A549 (cell line): ENCODE measurements around the gene LHX5. TPM values are rescaled to one million over a fixed set of nuclear protein-coding genes. Genes with fewer than 3 reads are reported as not detected.

Source experiments
- CBX2 ChIP-seq: fragments of 200-600 bp; sonication (generic); IDR thresholded peaks from 2 replicates; pipeline ENCODE4 v1.6.1; 2016; ENCODE audit warnings: low read depth, mild to moderate bottlenecking, borderline replicate concordance
- EHF ChIP-seq: fragments of 250-450 bp; sonication (Bioruptor Pico); IDR thresholded peaks from 2 replicates; pipeline ENCODE4 v1.5.0; 2020; ENCODE audit warnings: mild to moderate bottlenecking
- EP300 ChIP-seq, 2 experiments: fragments of >200 bp; sonication (Bioruptor Twin); formaldehyde crosslinking; IDR thresholded peaks; 2 replicates in 1 of 2; 3 replicates in 1 of 2; pipeline ENCODE4 v1.6.1; 2016 to 2017
- FOSB ChIP-seq: fragments of 250-450 bp; sonication (Bioruptor Pico); IDR thresholded peaks from 2 replicates; pipeline ENCODE4 v1.5.0; 2020; ENCODE audit warnings: mild to moderate bottlenecking, moderate library complexity
- FOSL2 ChIP-seq, 2 experiments: fragments of 450-650 bp in 1 of 2; fragments of >200 bp in 1 of 2; sonication (Bioruptor Twin) in 1 of 2; formaldehyde crosslinking; IDR thresholded peaks; 2 replicates each; pipeline versions ENCODE4 v1.5.0 to v1.6.1; 2016 to 2020; ENCODE audit warnings: mild to moderate bottlenecking in 1 of 2, moderate library complexity in 1 of 2
- FOXS1 ChIP-seq: fragments of 250-450 bp; sonication (Bioruptor Pico); IDR thresholded peaks from 2 replicates; pipeline ENCODE4 v1.5.0; 2020; ENCODE audit warnings: mild to moderate bottlenecking, moderate library complexity
- HDAC2 ChIP-seq: fragments of 200-600 bp; sonication (generic); IDR thresholded peaks from 2 replicates; pipeline ENCODE4 v1.6.1; 2016
- HOXA7 ChIP-seq: fragments of 250-450 bp; sonication (Bioruptor Pico); IDR thresholded peaks from 2 replicates; pipeline ENCODE4 v1.5.0; 2020; ENCODE audit warnings: mild to moderate bottlenecking, moderate library complexity
- HOXB13 ChIP-seq: fragments of 250-450 bp; sonication (Bioruptor Pico); IDR thresholded peaks from 2 replicates; pipeline ENCODE4 v1.5.0; 2020; ENCODE audit warnings: low read depth, mild to moderate bottlenecking, moderate library complexity
- JUN ChIP-seq, 2 experiments: fragments of >200 bp; sonication (Bioruptor Twin); formaldehyde crosslinking; IDR thresholded peaks; 2 replicates in 1 of 2; 3 replicates in 1 of 2; pipeline ENCODE4 v1.6.1; 2016 to 2017
- KDM5A ChIP-seq: fragments of 200-600 bp; sonication (generic); IDR thresholded peaks from 2 replicates; pipeline ENCODE4 v1.6.1; 2016; ENCODE audit warnings: antibody characterized with exemption, mild to moderate bottlenecking
- MAFK ChIP-seq: fragments of 450-650 bp; IDR thresholded peaks from 2 replicates; pipeline ENCODE4 v1.6.1; 2014; ENCODE audit not compliant: partially characterized antibody
- MAZ ChIP-seq: fragments of 150-350 bp; IDR thresholded peaks from 2 replicates; pipeline ENCODE4 v1.6.1; 2014; ENCODE audit warnings: antibody characterized with exemption, low read depth, low read length, borderline replicate concordance
- MYC ChIP-seq: IDR thresholded peaks from 2 replicates; pipeline ENCODE4 v1.6.1; 2012; ENCODE audit warnings: mild to moderate bottlenecking, inconsistent platforms, low read length, improper control_type of control experiment, borderline replicate concordance
- NFE2L2 ChIP-seq: fragments of 150-350 bp; conservative IDR thresholded peaks from 2 replicates; pipeline ENCODE4 v1.6.1; 2014; ENCODE audit warnings: low read length
- NPAS2 ChIP-seq: fragments of 250-450 bp; sonication (Bioruptor Pico); IDR thresholded peaks from 2 replicates; pipeline ENCODE4 v1.8.0; 2022; ENCODE audit warnings: mild to moderate bottlenecking, moderate library complexity, borderline replicate concordance
- POLR2A ChIP-seq: IDR thresholded peaks from 2 replicates; pipeline ENCODE4 v1.6.1; 2012; ENCODE audit warnings: mild to moderate bottlenecking, low read length
- RAD21 ChIP-seq, 2 experiments: fragments of >200 bp in 1 of 2; sonication (Bioruptor Twin) in 1 of 2; formaldehyde crosslinking in 1 of 2; IDR thresholded peaks in 1 of 2; conservative IDR thresholded peaks in 1 of 2; 2 replicates in 1 of 2; 3 replicates in 1 of 2; pipeline ENCODE4 v1.6.1; 2012 to 2018; ENCODE audit warnings: inconsistent platforms in 1 of 2
- RFX5 ChIP-seq: fragments of 450-650 bp; IDR thresholded peaks from 2 replicates; pipeline ENCODE4 v1.7.1; 2014; ENCODE audit warnings: antibody characterized with exemption, mild to moderate bottlenecking, moderate library complexity
- RNF2 ChIP-seq: fragments of 200-600 bp; sonication (generic); IDR thresholded peaks from 2 replicates; pipeline ENCODE4 v1.6.1; 2016; ENCODE audit warnings: low read depth, mild to moderate bottlenecking, antibody characterized with exemption, moderate library complexity, borderline replicate concordance
- SREBF2 ChIP-seq: fragments of 450-650 bp; IDR thresholded peaks from 2 replicates; pipeline ENCODE4 v1.6.1; 2014; ENCODE audit warnings: mild to moderate bottlenecking, moderate library complexity
- TFCP2L1 ChIP-seq: fragments of 250-450 bp; sonication (Bioruptor Pico); IDR thresholded peaks from 2 replicates; pipeline ENCODE4 v1.5.0; 2021; ENCODE audit warnings: mild to moderate bottlenecking
- TP53 ChIP-seq: fragments of 250-450 bp; sonication (Bioruptor Pico); IDR thresholded peaks from 2 replicates; pipeline ENCODE4 v1.5.0; 2021; ENCODE audit warnings: mild to moderate bottlenecking, moderate library complexity
- ZC3H11A ChIP-seq: fragments of 450-650 bp; IDR thresholded peaks from 2 replicates; pipeline ENCODE4 v1.6.1; 2014; ENCODE audit warnings: antibody characterized with exemption, mild to moderate bottlenecking
- ZFP36 ChIP-seq: fragments of 450-650 bp; IDR thresholded peaks from 2 replicates; pipeline ENCODE4 v1.6.1; 2014; ENCODE audit warnings: borderline replicate concordance; ENCODE audit not compliant: partially characterized antibody
- ZNF302 ChIP-seq: fragments of 250-450 bp; sonication (Bioruptor Pico); IDR thresholded peaks from 2 replicates; pipeline ENCODE4 v1.9.0; 2021; ENCODE audit warnings: inconsistent platforms, mild to moderate bottlenecking, moderate library complexity
- polyA plus RNA-seq, 4 experiments: library from polyadenylated mRNA; depleted of rRNA in 3 of 4; stranded (reverse); fragments of >200 nt; fragmentation: RNase III in 1 of 4; extraction: RNeasy Plus Mini Kit Qiagen cat#74134 plus additional on column Dnase treatment in 1 of 4; gene quantifications; 2 replicates in 3 of 4; 3 replicates in 1 of 4; pipeline ENCODE4 v1.2.3, GENCODE V29; 2011 to 2017
- TF ChIP-seq, protein P1 (sequence below): IDR thresholded peaks from 2 replicates; pipeline ENCODE4 v1.6.1; 2012; ENCODE audit warnings: low read depth, borderline replicate concordance
- TF ChIP-seq, protein P2 (sequence below): fragments of >200 bp; sonication (Bioruptor Twin); formaldehyde crosslinking; IDR thresholded peaks from 3 replicates; pipeline ENCODE4 v1.5.1; 2016
- TF ChIP-seq, protein P3 (sequence below): IDR thresholded peaks from 2 replicates; pipeline ENCODE4 v1.6.1; 2012
- TF ChIP-seq, protein P4 (sequence below): fragments of 450-650 bp; IDR thresholded peaks from 2 replicates; pipeline ENCODE4 v1.6.1; 2014; ENCODE audit warnings: antibody characterized with exemption
- TF ChIP-seq, protein P5 (sequence below): fragments of 250-450 bp; sonication (Bioruptor Pico); IDR thresholded peaks from 2 replicates; pipeline ENCODE4 v1.5.0; 2020; ENCODE audit warnings: low read depth, mild to moderate bottlenecking, moderate library complexity
- TF ChIP-seq, protein P6 (sequence below): fragments of 150-350 bp; IDR thresholded peaks from 2 replicates; pipeline ENCODE4 v1.6.1; 2014; ENCODE audit warnings: low read depth, mild to moderate bottlenecking, low read length
- TF ChIP-seq, protein P7 (sequence below): fragments of >200 bp; sonication (Bioruptor Twin); formaldehyde crosslinking; IDR thresholded peaks from 2 replicates; pipeline ENCODE4 v1.6.1; 2016

The LHX5 gene
- polyA plus RNA-seq, 2 of the 4 experiments (the other 2 are of a cell fraction): not detected

DNA sequence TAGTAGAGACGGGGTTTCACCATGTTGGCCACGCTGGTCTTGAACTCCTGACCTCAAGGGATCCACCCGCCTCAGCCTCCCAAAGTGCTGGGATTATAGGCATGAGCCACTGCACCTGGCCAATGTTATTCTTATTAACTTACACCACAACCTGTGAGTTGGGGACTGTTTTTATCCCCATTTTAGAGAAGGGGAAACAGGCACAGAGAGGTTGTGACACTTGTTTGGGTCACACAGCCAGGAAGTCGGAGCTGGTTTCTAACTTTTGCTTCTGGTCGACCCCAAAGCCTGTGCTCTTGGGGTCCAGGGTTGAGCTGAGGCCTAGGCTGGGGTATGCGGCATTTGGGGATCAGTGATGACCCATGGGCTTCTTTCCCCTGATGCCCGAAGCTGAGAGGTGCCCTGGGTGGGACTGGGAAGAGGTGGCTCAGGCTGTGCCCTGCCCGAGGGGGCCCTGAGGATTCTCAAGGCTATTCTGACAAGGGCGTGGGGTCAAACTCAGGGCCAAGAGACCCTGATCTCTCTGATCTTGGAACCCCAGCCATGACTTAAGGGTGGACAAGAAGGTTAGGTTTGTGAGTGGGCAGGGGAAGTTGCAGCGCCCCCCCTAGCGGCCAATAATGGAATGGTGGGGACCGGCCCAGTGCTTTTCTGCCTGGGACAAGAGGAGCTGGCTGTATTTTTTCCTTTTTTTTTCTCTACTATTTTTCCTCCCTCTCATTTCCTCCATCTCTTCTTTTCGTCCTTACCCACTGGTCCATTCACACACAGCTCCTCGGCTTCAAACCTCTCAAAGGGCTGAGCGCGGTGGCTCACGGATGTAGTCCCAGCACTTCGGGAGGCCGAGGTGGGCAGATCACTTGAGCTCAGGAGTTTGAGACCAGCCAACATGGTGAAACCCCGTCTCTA lies 46.5 kb downstream of the LHX5 start (continued):
- TF ChIP-seq, protein P1, sequence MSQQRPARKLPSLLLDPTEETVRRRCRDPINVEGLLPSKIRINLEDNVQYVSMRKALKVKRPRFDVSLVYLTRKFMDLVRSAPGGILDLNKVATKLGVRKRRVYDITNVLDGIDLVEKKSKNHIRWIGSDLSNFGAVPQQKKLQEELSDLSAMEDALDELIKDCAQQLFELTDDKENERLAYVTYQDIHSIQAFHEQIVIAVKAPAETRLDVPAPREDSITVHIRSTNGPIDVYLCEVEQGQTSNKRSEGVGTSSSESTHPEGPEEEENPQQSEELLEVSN: no peak
- TF ChIP-seq MYC (no peak), KDM5A (no peak), FOSL2 (IDR thresholded peaks at IDR 0.05) (no peak), FOSL2 (CRISPR knock-in tag; IDR thresholded peaks at IDR 0.05) (no peak), CBX2 (no peak), EHF (CRISPR knock-in tag) (no peak), FOXS1 (CRISPR knock-in tag) (no peak), RAD21 (conservative IDR thresholded peaks at IDR 0.05 in 1 of 2, IDR thresholded peaks at IDR 0.05 in 1 of 2) (peak; percentile 76 to 85), HOXA7 (CRISPR knock-in tag) (no peak), EP300 (IDR thresholded peaks at IDR 0.05) (no peak), HDAC2 (peak; percentile 72; the same call in 1 of the 2 replicates), MAZ (no peak), TFCP2L1 (CRISPR knock-in tag) (no peak), RNF2 (no peak), ZC3H11A (no peak), SREBF2 (no peak), ZFP36 (peak; percentile 86), POLR2A (no peak), HOXB13 (CRISPR knock-in tag) (no peak), TP53 (CRISPR knock-in tag) (no peak), NFE2L2 (no peak), JUN (IDR thresholded peaks at IDR 0.05) (no peak), RFX5 (no peak), MAFK (no peak), FOSB (CRISPR knock-in tag) (no peak), NPAS2 (CRISPR knock-in tag) (no peak), ZNF302 (CRISPR knock-in tag) (no peak)
- TF ChIP-seq, protein P2, sequence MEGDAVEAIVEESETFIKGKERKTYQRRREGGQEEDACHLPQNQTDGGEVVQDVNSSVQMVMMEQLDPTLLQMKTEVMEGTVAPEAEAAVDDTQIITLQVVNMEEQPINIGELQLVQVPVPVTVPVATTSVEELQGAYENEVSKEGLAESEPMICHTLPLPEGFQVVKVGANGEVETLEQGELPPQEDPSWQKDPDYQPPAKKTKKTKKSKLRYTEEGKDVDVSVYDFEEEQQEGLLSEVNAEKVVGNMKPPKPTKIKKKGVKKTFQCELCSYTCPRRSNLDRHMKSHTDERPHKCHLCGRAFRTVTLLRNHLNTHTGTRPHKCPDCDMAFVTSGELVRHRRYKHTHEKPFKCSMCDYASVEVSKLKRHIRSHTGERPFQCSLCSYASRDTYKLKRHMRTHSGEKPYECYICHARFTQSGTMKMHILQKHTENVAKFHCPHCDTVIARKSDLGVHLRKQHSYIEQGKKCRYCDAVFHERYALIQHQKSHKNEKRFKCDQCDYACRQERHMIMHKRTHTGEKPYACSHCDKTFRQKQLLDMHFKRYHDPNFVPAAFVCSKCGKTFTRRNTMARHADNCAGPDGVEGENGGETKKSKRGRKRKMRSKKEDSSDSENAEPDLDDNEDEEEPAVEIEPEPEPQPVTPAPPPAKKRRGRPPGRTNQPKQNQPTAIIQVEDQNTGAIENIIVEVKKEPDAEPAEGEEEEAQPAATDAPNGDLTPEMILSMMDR: peak; percentile 88
- TF ChIP-seq, protein P3, sequence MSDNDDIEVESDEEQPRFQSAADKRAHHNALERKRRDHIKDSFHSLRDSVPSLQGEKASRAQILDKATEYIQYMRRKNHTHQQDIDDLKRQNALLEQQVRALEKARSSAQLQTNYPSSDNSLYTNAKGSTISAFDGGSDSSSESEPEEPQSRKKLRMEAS: no peak
- TF ChIP-seq, protein P4, sequence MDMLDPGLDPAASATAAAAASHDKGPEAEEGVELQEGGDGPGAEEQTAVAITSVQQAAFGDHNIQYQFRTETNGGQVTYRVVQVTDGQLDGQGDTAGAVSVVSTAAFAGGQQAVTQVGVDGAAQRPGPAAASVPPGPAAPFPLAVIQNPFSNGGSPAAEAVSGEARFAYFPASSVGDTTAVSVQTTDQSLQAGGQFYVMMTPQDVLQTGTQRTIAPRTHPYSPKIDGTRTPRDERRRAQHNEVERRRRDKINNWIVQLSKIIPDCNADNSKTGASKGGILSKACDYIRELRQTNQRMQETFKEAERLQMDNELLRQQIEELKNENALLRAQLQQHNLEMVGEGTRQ: no peak
- TF ChIP-seq, protein P5, sequence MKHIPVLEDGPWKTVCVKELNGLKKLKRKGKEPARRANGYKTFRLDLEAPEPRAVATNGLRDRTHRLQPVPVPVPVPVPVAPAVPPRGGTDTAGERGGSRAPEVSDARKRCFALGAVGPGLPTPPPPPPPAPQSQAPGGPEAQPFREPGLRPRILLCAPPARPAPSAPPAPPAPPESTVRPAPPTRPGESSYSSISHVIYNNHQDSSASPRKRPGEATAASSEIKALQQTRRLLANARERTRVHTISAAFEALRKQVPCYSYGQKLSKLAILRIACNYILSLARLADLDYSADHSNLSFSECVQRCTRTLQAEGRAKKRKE (CRISPR knock-in tag): no peak
- TF ChIP-seq, protein P6, sequence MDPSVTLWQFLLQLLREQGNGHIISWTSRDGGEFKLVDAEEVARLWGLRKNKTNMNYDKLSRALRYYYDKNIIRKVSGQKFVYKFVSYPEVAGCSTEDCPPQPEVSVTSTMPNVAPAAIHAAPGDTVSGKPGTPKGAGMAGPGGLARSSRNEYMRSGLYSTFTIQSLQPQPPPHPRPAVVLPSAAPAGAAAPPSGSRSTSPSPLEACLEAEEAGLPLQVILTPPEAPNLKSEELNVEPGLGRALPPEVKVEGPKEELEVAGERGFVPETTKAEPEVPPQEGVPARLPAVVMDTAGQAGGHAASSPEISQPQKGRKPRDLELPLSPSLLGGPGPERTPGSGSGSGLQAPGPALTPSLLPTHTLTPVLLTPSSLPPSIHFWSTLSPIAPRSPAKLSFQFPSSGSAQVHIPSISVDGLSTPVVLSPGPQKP: no peak
- TF ChIP-seq, protein P7, sequence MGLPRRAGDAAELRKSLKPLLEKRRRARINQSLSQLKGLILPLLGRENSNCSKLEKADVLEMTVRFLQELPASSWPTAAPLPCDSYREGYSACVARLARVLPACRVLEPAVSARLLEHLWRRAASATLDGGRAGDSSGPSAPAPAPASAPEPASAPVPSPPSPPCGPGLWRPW: no peak
- TF ChIP-seq, all 56 proteins: peak for 7
